ENCODE data around the gene LRMDA. TPM values are rescaled to one million over a fixed set of nuclear protein-coding genes. Genes with fewer than 3 reads are reported as not detected.

Gene LRMDA
- total RNA-seq, 1 experiment from 2014 or later: not detected

DNA sequence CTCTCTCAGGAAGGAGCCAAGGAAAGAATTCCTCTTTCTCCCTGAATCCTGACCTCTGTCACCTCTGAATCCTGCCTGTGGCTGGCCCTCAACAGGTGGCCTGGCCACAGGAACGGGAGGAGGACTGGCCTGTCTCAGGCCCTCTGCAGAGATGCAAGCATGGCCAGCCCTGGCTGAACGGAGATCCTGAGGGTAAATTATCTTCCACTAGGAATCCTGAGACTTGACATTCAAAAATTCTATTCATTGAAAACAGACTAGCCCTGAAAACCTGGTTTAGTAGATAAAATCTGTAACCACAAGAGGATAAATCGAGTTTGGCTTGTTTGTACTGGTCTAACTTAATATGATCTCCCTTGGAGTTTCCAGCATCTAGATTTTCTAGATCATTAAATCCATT is 579.3 kb downstream of the LRMDA start:
- CTCF ChIA-PET: no interaction called here
- BruUV-seq (replicated peaks): no TSS peak
- H3K9me3 ChIP-seq (ENCODE audit: low read depth, low read length, poor library complexity, severe bottlenecking): no peaks in the 10 kb centered on the region
- peaks cover 32% of the 10 kb centered on the region for H3K27me3 ChIP-seq (replicated peaks; ENCODE audit: insufficient read depth, low read depth, low read length, poor library complexity)
- no peak overlapping the region for H3K4me3 ChIP-seq (ENCODE audit: low read depth, low read length, poor library complexity, severe bottlenecking)
- TF ChIP-seq EZH2 (IDR thresholded peaks at IDR 0.05; ENCODE audit: borderline replicate concordance, low read depth, low read length, poor library complexity, severe bottlenecking): no peak
- TF ChIP-seq, protein P1, sequence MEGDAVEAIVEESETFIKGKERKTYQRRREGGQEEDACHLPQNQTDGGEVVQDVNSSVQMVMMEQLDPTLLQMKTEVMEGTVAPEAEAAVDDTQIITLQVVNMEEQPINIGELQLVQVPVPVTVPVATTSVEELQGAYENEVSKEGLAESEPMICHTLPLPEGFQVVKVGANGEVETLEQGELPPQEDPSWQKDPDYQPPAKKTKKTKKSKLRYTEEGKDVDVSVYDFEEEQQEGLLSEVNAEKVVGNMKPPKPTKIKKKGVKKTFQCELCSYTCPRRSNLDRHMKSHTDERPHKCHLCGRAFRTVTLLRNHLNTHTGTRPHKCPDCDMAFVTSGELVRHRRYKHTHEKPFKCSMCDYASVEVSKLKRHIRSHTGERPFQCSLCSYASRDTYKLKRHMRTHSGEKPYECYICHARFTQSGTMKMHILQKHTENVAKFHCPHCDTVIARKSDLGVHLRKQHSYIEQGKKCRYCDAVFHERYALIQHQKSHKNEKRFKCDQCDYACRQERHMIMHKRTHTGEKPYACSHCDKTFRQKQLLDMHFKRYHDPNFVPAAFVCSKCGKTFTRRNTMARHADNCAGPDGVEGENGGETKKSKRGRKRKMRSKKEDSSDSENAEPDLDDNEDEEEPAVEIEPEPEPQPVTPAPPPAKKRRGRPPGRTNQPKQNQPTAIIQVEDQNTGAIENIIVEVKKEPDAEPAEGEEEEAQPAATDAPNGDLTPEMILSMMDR (conservative IDR thresholded peaks at IDR 0.05; ENCODE audit: low read depth, low read length): no peak
- H3K4me1 ChIP-seq (ENCODE audit: insufficient read depth, low read length, poor library complexity, severe bottlenecking): no peaks in the 10 kb centered on the region
- intact Hi-C loops (cut with micrococcal nuclease; ENCODE audit: unreplicated experiment): no loop called here
- no peak overlapping the region for H3K27ac ChIP-seq (ENCODE audit: low read depth, low read length, poor library complexity, severe bottlenecking)
- H3K36me3 ChIP-seq (ENCODE audit: insufficient read depth, low read length, poor library complexity, severe bottlenecking): no peaks in the 10 kb centered on the region
- POLR2A ChIA-PET (ENCODE audit: low non-redundant PET): no interaction called here
- DNase-seq (ENCODE audit: low spot score): no peak

DNA sequence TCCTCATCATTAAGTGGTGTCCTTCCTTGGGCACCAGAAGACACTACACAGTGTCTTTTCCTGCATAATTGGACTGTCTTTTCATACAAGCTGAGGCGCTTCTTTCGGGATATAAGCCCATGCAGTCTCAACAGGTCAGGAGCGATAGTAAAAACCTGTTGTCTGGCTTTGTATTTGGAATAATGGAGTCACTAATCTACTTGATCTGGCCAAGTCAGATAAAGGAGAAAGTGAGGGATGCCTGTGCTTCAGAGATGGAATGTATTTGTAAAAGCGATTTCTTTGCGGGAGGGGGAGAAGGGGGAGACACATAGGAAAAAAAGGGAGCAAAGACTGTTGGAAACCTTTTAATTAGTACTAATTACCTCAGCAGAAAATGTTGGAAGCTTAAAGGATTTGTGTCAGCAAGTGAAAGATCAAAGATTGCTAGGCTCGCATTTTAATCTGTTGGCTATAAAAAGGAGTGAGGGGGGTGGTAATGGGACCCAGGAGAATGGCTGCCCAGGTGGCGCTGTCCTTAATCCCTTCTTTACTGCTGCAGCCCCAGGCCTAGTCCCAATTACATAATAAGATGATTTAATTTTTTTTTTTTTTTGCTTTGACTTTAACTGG is 581.4 kb downstream of the LRMDA start:
- ChIA-PET POLR2A (ENCODE audit: low non-redundant PET) (no interaction called here), CTCF (no interaction called here)
- intact Hi-C loops (cut with micrococcal nuclease; ENCODE audit: unreplicated experiment): no loop called here

DNA sequence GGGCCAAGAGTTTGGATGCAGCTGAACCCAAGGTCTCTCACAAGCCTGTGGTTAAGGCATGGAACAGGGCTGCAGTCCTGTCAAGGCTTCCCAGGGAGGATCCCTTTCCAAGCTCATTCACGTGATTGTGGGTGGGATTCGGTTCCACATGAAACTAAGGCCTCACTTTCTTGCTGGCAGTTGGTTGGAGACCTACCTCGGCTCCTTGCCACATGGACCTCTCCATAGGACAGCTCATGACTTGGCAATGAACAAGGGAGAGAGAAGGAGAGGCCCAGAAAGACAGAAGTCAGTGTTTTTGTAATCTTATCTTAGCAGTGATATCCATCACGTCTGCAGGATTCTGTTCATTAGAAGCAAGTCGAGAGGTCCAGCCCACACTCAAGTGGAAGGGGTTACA is 583.8 kb downstream of the LRMDA start:
- TF ChIP-seq, protein P1 (conservative IDR thresholded peaks at IDR 0.05; ENCODE audit: low read depth, low read length): no peak
- no peak for TF ChIP-seq EZH2 (IDR thresholded peaks at IDR 0.05; ENCODE audit: borderline replicate concordance, low read depth, low read length, poor library complexity, severe bottlenecking)
- Histone ChIP-seq H3K27ac (ENCODE audit: low read depth, low read length, poor library complexity, severe bottlenecking) (no peak overlapping the region), H3K27me3 (replicated peaks; ENCODE audit: insufficient read depth, low read depth, low read length, poor library complexity) (peaks cover 7% of the 10 kb centered on the region), H3K4me3 (ENCODE audit: low read depth, low read length, poor library complexity, severe bottlenecking) (no peak overlapping the region), H3K36me3 (ENCODE audit: insufficient read depth, low read length, poor library complexity, severe bottlenecking) (no peaks in the 10 kb centered on the region), H3K4me1 (ENCODE audit: insufficient read depth, low read length, poor library complexity, severe bottlenecking) (no peaks in the 10 kb centered on the region), H3K9me3 (ENCODE audit: low read depth, low read length, poor library complexity, severe bottlenecking) (no peaks in the 10 kb centered on the region)
- BruUV-seq (replicated peaks): no TSS peak
- intact Hi-C loops (cut with micrococcal nuclease; ENCODE audit: unreplicated experiment): no loop called here
- POLR2A ChIA-PET (ENCODE audit: low non-redundant PET): no interaction called here
- CTCF ChIA-PET: no interaction called here
- DNase-seq (ENCODE audit: low spot score): no peak

More for the DNA sequence above, 581.4 kb downstream of the LRMDA start:
- Histone ChIP-seq H3K4me3 (ENCODE audit: low read depth, low read length, poor library complexity, severe bottlenecking) (no peak overlapping the region), H3K4me1 (ENCODE audit: insufficient read depth, low read length, poor library complexity, severe bottlenecking) (no peaks in the 10 kb centered on the region), H3K27ac (ENCODE audit: low read depth, low read length, poor library complexity, severe bottlenecking) (no peak overlapping the region), H3K9me3 (ENCODE audit: low read depth, low read length, poor library complexity, severe bottlenecking) (no peaks in the 10 kb centered on the region), H3K27me3 (replicated peaks; ENCODE audit: insufficient read depth, low read depth, low read length, poor library complexity) (peaks cover 22% of the 10 kb centered on the region), H3K36me3 (ENCODE audit: insufficient read depth, low read length, poor library complexity, severe bottlenecking) (no peaks in the 10 kb centered on the region)
- DNase-seq (ENCODE audit: low spot score): no peak
- TF ChIP-seq, protein P1 (conservative IDR thresholded peaks at IDR 0.05; ENCODE audit: low read depth, low read length): no peak
- TF ChIP-seq EZH2 (IDR thresholded peaks at IDR 0.05; ENCODE audit: borderline replicate concordance, low read depth, low read length, poor library complexity, severe bottlenecking): no peak
- BruUV-seq (replicated peaks): no TSS peak
